Measurements from ENCODE around the gene SAMD4A.

Gene SAMD4A

GRCh38 chr14:54565785-54566409 lies 1.0 kb upstream of the SAMD4A start:
- DNase-seq (ENCODE audit: low spot score), result peak; percentile 94
- TF ChIP-seq CTCF (IDR thresholded peaks at IDR 0.05; ENCODE audit: extremely low read depth, missing control alignments), result no peak

- no peak for DNase-seq (ENCODE audit: low spot score)
- TF ChIP-seq CTCF (IDR thresholded peaks at IDR 0.05; ENCODE audit: extremely low read depth, missing control alignments), result no peak
Observed at GRCh38 chr14:54567224-54567638, 303 bp downstream of the SAMD4A start.

- DNase-seq (ENCODE audit: low spot score), result peak; percentile 78
- TF ChIP-seq CTCF (IDR thresholded peaks at IDR 0.05; ENCODE audit: extremely low read depth, missing control alignments), result no peak
Observed at GRCh38 chr14:54567639-54568561, 972 bp downstream of the SAMD4A start.

- no peak for TF ChIP-seq CTCF (IDR thresholded peaks at IDR 0.05; ENCODE audit: extremely low read depth, missing control alignments)
- no peak for DNase-seq (ENCODE audit: low spot score)
Observed at GRCh38 chr14:54568821-54569595, 2.1 kb downstream of the SAMD4A start.

GRCh38 chr14:54570047-54570446 lies 3.1 kb downstream of the SAMD4A start:
- TF ChIP-seq CTCF (IDR thresholded peaks at IDR 0.05; ENCODE audit: extremely low read depth, missing control alignments), result no peak
- no peak for DNase-seq (ENCODE audit: low spot score)

- DNase-seq (ENCODE audit: low spot score), result no peak
- TF ChIP-seq CTCF (IDR thresholded peaks at IDR 0.05; ENCODE audit: extremely low read depth, missing control alignments), result no peak
Observed at GRCh38 chr14:54570631-54571415, 3.9 kb downstream of the SAMD4A start.
